Peyer's patch (tissue), 4 donors: ENCODE results near the gene OPRL1. TPM values are rescaled to one million over a fixed set of nuclear protein-coding genes. Genes with fewer than 3 reads are reported as not detected.
"Not testable (repeated sequence)": the region's sequence is repeated elsewhere in the genome, so short reads cannot be mapped to it uniquely, and the experiment has no call there.

ENCODE experiments used
- DNase-seq, 3 donors: peaks; one replicate each; pipeline ENCODE4 v3.0.0-alpha.2; 2017 to 2019
- H3K27ac ChIP-seq, 4 donors: fragments of 200-600 bp; sonication (generic); one replicate each; pipeline ENCODE4 v1.5.1; 2016 to 2019
- H3K27me3 ChIP-seq, 2 donors: fragments of 200-600 bp; sonication (generic); one replicate each; pipeline ENCODE4 v1.5.1; 2019
- H3K36me3 ChIP-seq, 3 donors: fragments of 200-600 bp; sonication (generic); one replicate each; pipeline ENCODE4 v1.5.1; 2016 to 2019
- H3K4me1 ChIP-seq, 4 donors: fragments of 200-600 bp; sonication (generic); one replicate each; pipeline ENCODE4 v1.5.1; 2016 to 2019
- H3K4me3 ChIP-seq, 4 donors: fragments of 200-600 bp; sonication (generic); 1 replicate in 3 of 4; 2 replicates in 1 of 4; pipeline ENCODE4 v1.5.1; 2016 to 2019; ENCODE audit warnings: mild to moderate bottlenecking in 1 of 4
- H3K9me3 ChIP-seq, 4 donors: fragments of 200-600 bp; sonication (generic); one replicate each; pipeline ENCODE4 v1.5.1; 2016 to 2019; ENCODE audit warnings: mild to moderate bottlenecking in 1 of 4
- POLR2A ChIP-seq, 2 donors: fragments of 450-650 bp; IDR thresholded peaks; one replicate each; pipeline ENCODE4 v1.5.1; 2017; ENCODE audit warnings: antibody characterized with exemption in 2 of 2, mild to moderate bottlenecking in 2 of 2, moderate library complexity in 2 of 2
- total RNA-seq, 4 donors: library from RNA; depleted of rRNA; stranded (reverse); fragments of >200 nt; gene quantifications; one replicate each; pipeline ENCODE4 v1.1.0, GENCODE V29; 2016
- TF ChIP-seq, protein P1 (sequence below), 6 experiments: fragments of 450-650 bp in 4 of 6; fragments of 200-600 bp in 2 of 6; sonication (generic) in 1 of 6; IDR thresholded peaks; one replicate each; pipeline ENCODE4 v1.5.1; 2017 to 2019; ENCODE audit warnings: antibody characterized with exemption in 6 of 6, mild to moderate bottlenecking in 3 of 6, moderate library complexity in 1 of 6

Gene OPRL1
- total RNA-seq, 4 donors from 2014 or later, result 0.27 TPM; not detected in 3

GRCh38 chr20:64129146-64129782 lies 49.4 kb downstream of the OPRL1 start:
- Histone ChIP-seq H3K36me3 (no peaks in the 10 kb centered on the region), H3K4me1 (no peaks in the 10 kb centered on the region), H3K4me3 (no peak overlapping the region), H3K9me3 (no peaks in the 10 kb centered on the region), H3K27me3 (no peaks in the 10 kb centered on the region), H3K27ac (no peak overlapping the region)
- no peak for TF ChIP-seq POLR2A (IDR thresholded peaks at IDR 0.05)
- TF ChIP-seq, protein P1, sequence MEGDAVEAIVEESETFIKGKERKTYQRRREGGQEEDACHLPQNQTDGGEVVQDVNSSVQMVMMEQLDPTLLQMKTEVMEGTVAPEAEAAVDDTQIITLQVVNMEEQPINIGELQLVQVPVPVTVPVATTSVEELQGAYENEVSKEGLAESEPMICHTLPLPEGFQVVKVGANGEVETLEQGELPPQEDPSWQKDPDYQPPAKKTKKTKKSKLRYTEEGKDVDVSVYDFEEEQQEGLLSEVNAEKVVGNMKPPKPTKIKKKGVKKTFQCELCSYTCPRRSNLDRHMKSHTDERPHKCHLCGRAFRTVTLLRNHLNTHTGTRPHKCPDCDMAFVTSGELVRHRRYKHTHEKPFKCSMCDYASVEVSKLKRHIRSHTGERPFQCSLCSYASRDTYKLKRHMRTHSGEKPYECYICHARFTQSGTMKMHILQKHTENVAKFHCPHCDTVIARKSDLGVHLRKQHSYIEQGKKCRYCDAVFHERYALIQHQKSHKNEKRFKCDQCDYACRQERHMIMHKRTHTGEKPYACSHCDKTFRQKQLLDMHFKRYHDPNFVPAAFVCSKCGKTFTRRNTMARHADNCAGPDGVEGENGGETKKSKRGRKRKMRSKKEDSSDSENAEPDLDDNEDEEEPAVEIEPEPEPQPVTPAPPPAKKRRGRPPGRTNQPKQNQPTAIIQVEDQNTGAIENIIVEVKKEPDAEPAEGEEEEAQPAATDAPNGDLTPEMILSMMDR (IDR thresholded peaks at IDR 0.05), result no peak
- DNase-seq, result peak in 1 of 3 donors; percentile 24

DNA sequence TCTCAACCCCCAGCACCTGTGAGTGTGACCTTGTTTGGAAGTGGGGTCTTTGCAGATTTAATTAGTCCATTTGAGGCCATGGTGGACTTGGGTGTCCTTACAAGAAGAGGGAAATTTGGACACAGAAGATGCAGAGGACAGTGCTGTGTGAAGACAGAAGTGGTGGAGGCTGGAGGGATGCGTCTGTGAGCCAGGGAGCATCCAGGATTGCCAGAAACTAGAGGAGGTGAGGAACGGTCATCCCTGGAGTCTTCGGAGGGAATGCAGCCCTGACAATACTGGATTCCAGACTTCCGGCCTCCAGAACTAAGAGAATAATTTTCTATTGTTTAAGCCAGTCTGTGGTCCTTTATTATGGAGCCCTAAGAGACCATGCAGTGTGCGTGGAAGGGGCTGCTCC lies 50.4 kb downstream of the OPRL1 start:
- Histone ChIP-seq H3K27me3 (no peaks in the 10 kb centered on the region), H3K4me1 (no peaks in the 10 kb centered on the region), H3K27ac (no peak overlapping the region), H3K36me3 (no peaks in the 10 kb centered on the region), H3K9me3 (no peaks in the 10 kb centered on the region), H3K4me3 (no peak overlapping the region)
- TF ChIP-seq, protein P1 (IDR thresholded peaks at IDR 0.05), result no peak
- TF ChIP-seq POLR2A (IDR thresholded peaks at IDR 0.05), result no peak
- peak in 1 of 3 donors; percentile 10 for DNase-seq

GRCh38 chr20:64130876-64131275 lies 51.0 kb downstream of the OPRL1 start:
- no peaks in the 10 kb centered on the region for H3K36me3 ChIP-seq
- no peak overlapping the region for H3K4me3 ChIP-seq
- no peak overlapping the region for H3K27ac ChIP-seq
- no peaks in the 10 kb centered on the region for H3K27me3 ChIP-seq
- peak in 1 of 3 donors; percentile 11 for DNase-seq
- no peak for TF ChIP-seq POLR2A (IDR thresholded peaks at IDR 0.05)
- TF ChIP-seq, protein P1 (IDR thresholded peaks at IDR 0.05), result no peak
- no peaks in the 10 kb centered on the region for H3K9me3 ChIP-seq
- no peaks in the 10 kb centered on the region for H3K4me1 ChIP-seq

DNA sequence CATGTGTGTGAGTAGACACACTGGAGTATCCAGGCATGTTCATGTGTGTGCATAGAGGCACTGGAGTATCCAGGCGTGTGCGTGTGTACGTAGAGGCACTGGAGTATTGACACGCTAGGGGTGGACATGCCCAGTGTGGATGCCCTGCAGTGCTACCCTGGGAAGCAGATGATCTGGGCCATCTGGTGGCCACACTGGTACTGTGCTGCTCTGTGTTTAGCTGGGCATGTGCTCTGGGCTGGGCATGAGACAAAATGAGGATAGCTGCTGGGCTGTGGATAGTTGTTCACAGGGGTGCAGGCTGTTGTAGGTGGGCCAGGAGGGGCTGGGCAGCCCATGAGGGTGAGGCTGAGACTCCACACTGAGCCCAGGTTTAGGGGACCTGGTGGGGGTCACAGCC lies 51.5 kb downstream of the OPRL1 start:
- no peaks in the 10 kb centered on the region for H3K36me3 ChIP-seq
- peak in 1 of 3 donors; percentile 42 for DNase-seq
- H3K27ac ChIP-seq, result no peak overlapping the region
- H3K4me3 ChIP-seq, result no peak overlapping the region
- H3K4me1 ChIP-seq, result no peaks in the 10 kb centered on the region
- H3K9me3 ChIP-seq, result no peaks in the 10 kb centered on the region
- TF ChIP-seq, protein P1 (IDR thresholded peaks at IDR 0.05), result no peak
- TF ChIP-seq POLR2A (IDR thresholded peaks at IDR 0.05), result no peak
- H3K27me3 ChIP-seq, result no peaks in the 10 kb centered on the region

DNA sequence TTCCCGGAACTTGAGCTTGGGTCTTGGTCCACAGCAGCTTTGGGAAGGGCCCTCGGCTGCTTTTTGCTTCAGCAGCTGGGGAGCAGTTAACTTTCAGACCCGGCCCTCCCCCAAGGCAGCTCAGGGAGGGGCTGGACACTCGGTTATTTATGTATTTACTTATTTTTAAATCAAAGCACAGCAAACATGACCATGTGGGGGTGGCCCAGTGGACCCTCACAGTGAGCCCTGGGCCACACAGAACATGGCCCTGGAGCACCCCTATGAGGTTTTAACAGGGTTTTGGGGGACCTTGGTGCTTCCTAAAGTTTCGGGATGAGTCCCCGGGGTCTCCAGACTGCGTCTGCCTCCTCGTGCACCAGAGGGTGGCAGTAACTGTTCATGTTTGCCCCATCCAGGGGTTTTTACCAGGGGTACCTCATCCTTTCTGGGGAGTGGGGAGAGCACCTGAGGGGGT lies 54.1 kb downstream of the OPRL1 start:
- Histone ChIP-seq H3K27me3 (no peaks in the 10 kb centered on the region), H3K9me3 (no peaks in the 10 kb centered on the region), H3K4me1 (no peaks in the 10 kb centered on the region), H3K27ac (no peak overlapping the region), H3K4me3 (no peak overlapping the region), H3K36me3 (no peaks in the 10 kb centered on the region)
- DNase-seq, result peak in 1 of 3 donors; percentile 34
- TF ChIP-seq POLR2A (IDR thresholded peaks at IDR 0.05), result no peak
- TF ChIP-seq, protein P1 (IDR thresholded peaks at IDR 0.05), result no peak

GRCh38 chr20:64134744-64135143 lies 54.9 kb downstream of the OPRL1 start:
- not testable (repeated sequence) for H3K9me3 ChIP-seq, H3K27ac ChIP-seq, H3K4me1 ChIP-seq, H3K4me3 ChIP-seq, H3K27me3 ChIP-seq, H3K36me3 ChIP-seq, DNase-seq
